Stimulated activated CD8-positive, alpha-beta memory T cell treated with anti-CD3 and anti-CD28 coated beads, Interleukin-7, amount 100 ng/mL, for 48 hours (primary cell): ENCODE measurements around the gene PLD1.
"Not testable (repeated sequence)": the region's sequence is repeated elsewhere in the genome, so short reads cannot be mapped to it uniquely, and the experiment has no call there.

Source experiments
- DNase-seq, 2 donors: peaks; one replicate each; pipeline ENCODE4 v3.0.0-alpha.2; 2020; ENCODE audit warnings: low read depth in 1 of 2; ENCODE audit errors: extremely low read depth in 1 of 2

PLD1 gene

GRCh38 chr3:171809861-171810628 lies at the start of gene PLD1:
Gene PLD1 (minus strand): TSS chr3:171810483. CDS start chr3:171738051, 72,432 bp downstream.
- DNase-seq, result peak; percentile 13 to 34

GRCh38 chr3:171858770-171859169 lies 48.5 kb upstream of the PLD1 start:
- DNase-seq, result not testable (repeated sequence)

GRCh38 chr3:171854649-171855305 lies 44.5 kb upstream of the PLD1 start:
- DNase-seq, result no peak

- no peak for DNase-seq
Observed at GRCh38 chr3:171851660-171852058, 41.4 kb upstream of the PLD1 start.

- no peak for DNase-seq
Observed at GRCh38 chr3:171850960-171851659, 40.8 kb upstream of the PLD1 start.

- no peak for DNase-seq
Observed at GRCh38 chr3:171850320-171850959, 40.2 kb upstream of the PLD1 start.

GRCh38 chr3:171849617-171850319 lies 39.5 kb upstream of the PLD1 start:
- no peak for DNase-seq

GRCh38 chr3:171847595-171848259 lies 37.4 kb upstream of the PLD1 start:
- DNase-seq, result no peak

GRCh38 chr3:171847133-171847532 lies 36.9 kb upstream of the PLD1 start:
- no peak for DNase-seq

- no peak for DNase-seq
Observed at GRCh38 chr3:171846597-171846996, 36.3 kb upstream of the PLD1 start.

GRCh38 chr3:171845481-171846284 lies 35.4 kb upstream of the PLD1 start:
- DNase-seq, result no peak

- DNase-seq, result no peak
Observed at GRCh38 chr3:171844873-171845272, 34.6 kb upstream of the PLD1 start.

- DNase-seq, result no peak
Observed at GRCh38 chr3:171842864-171843518, 32.7 kb upstream of the PLD1 start, which contains the start of gene TMEM212. Gene TMEM212 (plus strand): TSS chr3:171843349. CDS start chr3:171843384, 35 bp downstream.

GRCh38 chr3:171841620-171842000 lies 31.3 kb upstream of the PLD1 start:
- DNase-seq, result no peak

GRCh38 chr3:171840811-171841619 lies 30.7 kb upstream of the PLD1 start:
- DNase-seq, result no peak

GRCh38 chr3:171840445-171840810 lies 30.1 kb upstream of the PLD1 start:
- DNase-seq, result no peak

- DNase-seq, result no peak
Observed at GRCh38 chr3:171839270-171839669, 29.0 kb upstream of the PLD1 start.

- DNase-seq, result no peak
Observed at GRCh38 chr3:171838218-171838720, 28.0 kb upstream of the PLD1 start.
